GM18526 (cell line): ENCODE data around the gene ABCF1.

Source experiments
- POLR2A ChIP-seq: IDR thresholded peaks from 3 replicates; pipeline ENCODE4 v1.6.1; 2011; ENCODE audit not compliant: insufficient read length; ENCODE audit errors: extremely low read depth

The ABCF1 gene

DNA sequence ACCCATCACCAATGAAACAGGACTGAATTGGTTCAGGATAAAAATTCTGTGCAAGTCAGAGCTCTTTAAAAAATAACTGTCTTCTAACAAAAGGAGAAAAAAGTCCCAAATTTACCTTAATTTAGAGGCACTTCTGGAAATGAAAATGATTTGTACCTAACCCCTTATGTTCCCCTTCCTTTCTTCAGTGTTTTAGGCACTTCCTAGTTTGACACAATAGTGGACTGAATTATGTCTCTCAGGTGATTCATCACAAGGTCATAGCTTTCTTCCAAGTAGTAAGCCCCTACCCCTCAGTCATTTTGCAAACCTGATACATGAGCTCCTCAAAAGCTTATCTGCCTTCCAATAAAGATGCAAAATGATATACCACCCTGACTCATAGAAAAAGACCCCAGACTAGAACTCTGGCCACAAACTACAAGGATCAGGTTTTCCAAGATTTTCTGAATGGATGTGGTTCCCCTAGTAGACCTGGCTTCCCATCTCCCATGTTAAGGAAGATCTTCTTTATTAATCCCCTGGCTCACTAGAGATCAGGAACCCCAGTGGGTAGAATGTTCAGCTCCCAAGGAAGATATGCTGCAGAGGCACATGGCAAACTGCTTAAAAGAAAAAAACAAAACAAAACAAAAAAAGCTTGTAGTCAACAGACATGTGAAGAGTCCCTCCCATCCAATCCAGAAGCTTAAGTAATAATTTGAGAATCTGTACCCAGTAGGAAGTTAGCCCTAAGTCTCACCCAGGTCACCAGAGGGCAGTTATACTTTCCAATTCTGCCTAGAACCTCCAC, 42.2 kb downstream of the ABCF1 start:
- no peak for TF ChIP-seq POLR2A

DNA sequence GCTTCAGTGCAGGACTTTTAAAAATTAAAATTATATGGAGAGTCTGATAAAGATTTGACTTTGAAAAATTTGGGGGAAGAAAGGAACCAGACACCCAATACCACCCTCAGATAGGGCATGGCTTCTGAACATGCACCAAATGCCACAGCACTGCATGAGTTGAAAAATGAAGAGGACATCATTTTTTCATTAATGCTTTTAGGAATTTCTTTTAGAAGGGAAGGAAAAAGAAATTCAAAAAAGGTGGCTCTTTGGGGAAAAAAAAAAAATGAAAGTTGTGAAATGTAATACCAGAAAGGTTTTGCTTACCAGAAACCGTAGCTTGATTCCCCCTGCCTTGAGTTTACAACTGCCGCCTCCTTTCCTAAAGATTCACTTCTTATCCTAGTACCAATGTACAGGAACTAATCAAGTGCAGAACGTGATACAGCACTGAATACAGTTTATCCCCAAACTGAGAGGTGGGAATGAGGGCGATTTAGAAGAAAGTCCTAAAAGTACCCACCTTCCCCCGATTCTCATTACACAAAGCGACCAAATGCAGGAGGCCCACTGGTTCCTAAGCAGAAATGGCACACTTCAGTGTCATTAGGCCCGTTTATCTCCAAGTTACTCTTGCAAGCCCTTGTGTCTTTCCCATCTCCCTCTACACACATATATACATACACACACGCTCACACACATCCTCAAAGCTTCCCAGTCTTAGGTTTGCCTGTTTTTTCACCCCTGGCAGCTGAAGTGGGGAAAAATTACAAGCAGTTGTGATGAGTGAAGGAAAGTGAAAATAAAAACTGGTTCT, 43.0 kb downstream of the ABCF1 start:
- no peak for TF ChIP-seq POLR2A

DNA sequence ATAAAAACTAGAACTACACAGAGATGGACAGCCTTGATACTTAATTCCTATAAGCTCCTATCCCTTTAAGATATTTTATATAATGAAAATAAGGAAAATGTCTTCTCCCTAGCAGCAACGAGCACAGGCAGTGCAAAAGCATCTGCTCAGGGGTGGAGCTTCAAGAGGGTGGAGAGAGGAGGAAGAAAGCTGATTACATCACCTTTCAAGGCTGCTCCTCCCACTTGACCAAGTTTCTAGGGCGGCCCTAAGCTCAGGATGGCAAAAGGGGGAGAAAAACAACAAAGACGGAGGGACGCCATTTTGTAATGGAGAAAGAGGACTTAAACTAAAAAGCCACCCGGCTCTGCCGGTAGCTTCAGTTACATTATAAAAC, 43.6 kb downstream of the ABCF1 start:
- TF ChIP-seq POLR2A, result peak; percentile 57

DNA sequence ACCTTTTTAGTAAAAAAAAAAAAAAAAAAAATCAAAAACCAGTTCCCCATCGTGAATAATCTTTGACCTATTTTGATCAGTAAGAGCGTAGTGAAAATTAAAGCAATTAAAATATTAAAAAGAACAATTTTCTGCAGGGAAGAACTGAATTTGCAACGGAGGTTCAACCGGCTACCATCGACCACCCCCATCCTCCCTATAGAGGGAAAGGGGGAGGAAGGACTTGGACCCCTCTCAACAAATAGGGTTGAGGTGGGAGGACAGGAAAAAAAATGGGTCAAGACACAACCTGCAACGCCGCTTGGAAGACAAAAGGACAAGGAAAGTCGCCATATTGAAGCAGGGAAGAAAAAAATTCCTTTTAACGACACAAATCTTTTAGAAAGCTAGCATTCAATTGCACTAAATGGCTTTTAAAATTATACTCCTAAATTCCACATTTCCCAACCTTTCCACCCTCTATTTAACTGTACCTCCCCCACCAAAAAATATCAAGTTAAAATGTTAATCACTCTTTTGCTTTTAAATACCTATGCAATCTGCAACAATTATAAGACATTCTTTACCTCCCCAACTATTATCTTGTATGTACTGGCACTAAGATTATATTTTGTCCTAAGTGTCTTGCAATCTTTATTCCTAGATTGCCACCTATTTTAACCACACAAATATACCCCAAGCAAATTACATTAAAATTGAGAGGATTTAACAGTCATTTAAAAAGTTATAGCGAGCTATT, 44.1 kb downstream of the ABCF1 start:
- TF ChIP-seq POLR2A, result peak; percentile 53

DNA sequence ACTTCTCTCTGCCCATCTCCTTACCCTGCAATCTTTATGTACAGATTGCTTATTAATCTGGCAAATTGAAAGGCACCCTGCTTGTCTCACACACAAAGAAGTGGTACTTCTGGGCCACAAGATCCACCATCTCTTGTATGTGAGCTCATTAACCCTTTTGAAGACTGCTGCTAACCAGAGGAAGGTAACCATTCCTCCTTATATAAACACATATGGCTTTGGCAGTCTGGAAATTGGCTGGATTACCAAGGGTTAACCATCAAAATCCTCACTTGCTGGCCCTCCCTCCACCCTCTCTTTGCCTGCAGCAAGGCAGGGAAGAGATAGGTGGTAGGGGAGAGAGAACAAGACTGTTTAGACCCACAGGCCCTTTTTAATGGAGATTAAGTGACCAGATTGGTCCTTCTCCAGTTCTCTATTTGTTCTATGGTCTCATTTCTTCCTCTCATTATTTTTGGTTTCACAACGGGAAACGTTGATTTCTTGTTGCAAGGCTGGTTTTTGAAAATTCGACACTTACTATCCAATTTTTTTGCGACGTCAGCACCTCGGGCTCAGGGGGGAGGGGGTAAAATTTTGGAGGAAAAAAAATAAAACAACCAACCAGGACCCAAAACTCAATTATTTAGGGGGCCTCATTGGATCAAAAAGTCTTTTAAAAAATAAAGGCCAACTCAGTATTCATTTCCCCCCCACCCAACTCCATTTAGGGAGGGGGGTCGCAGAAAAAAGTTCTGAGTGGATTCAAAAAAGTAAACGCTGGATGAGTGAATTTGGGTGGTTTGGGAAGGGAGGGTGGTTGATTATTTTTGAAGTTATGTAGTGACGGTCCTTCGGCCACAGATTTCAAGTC, 44.9 kb downstream of the ABCF1 start:
- no peak for TF ChIP-seq POLR2A

DNA sequence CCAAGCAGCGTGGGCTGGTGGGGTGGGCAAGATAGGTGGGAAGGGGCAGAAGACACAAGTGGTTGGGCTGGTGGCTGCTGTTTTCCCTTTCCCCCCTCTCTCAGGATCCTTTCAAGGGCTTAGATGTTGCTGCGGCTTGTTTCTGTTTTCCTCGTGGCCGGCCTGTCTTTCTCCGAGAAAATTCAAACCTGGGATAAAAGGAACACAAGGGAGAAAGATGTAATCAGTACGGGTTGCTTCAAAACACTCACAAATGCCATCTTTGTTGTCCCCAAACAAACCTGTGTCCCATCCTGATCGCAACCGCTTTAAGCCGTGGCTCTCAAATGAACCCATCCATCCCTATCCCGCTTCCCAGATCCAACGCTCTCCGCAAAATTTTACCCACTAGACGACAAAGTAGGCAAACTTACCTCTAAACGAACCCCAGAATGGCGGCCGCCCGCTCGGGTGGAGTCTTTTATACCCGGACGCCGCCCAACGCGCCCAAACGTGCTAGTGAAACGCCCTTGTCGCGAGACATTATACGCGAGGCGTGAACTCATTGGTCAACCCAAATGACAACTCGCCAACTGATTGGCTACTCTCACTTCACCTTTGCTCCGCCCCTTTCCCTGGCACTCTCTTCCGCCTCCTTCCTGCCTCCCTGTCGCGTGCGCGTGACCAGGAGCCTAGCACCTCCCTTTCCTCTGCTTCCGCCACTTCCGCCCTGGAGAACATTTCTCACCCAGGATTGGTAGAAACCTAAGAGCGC, 45.7 kb downstream of the ABCF1 start, which contains the start of gene PPP1R10:
PPP1R10 (minus strand) TSS at position 433 of the 754 bp plus-strand sequence. CDS start 7,299 bp downstream, outside the sequence.
- TF ChIP-seq POLR2A, result peak; percentile 99

DNA sequence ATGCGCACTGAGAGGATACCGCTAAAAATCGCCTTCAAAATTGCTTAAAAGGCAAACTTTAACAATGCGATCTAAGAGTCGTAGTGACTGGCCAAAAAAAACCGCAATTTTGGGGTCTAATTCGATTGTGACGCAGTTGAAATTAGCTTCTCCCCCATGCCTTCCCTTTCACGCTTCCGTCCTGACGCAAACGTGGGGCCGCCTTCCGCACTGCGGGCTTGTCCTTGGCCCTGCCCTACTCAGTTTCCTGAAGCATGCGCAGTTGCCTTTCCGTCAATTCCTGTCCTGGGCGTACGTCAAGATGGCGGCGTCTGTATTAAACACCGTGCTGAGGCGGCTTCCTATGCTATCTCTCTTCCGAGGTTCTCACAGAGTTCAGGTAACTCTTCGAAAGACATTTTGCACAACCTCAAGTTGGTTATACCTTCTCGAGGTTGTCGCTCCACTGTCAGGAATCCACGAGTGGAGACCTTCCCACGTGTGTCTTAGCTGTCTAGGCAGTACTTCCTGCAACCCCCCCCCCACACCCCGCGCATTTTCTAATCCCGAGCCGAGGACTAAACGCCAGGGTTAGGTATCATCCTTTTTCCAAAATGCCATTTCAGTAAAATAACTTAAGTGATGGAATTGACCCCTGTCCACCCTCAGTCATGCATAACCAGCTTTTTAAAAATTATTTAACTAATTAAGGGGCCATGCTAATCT, 46.5 kb downstream of the ABCF1 start, which contains the start of gene MRPS18B:
MRPS18B (plus strand) TSS at position 276 of the 705 bp plus-strand sequence; CDS start at position 302, 26 bp downstream.
- TF ChIP-seq POLR2A, result peak; percentile 95

DNA sequence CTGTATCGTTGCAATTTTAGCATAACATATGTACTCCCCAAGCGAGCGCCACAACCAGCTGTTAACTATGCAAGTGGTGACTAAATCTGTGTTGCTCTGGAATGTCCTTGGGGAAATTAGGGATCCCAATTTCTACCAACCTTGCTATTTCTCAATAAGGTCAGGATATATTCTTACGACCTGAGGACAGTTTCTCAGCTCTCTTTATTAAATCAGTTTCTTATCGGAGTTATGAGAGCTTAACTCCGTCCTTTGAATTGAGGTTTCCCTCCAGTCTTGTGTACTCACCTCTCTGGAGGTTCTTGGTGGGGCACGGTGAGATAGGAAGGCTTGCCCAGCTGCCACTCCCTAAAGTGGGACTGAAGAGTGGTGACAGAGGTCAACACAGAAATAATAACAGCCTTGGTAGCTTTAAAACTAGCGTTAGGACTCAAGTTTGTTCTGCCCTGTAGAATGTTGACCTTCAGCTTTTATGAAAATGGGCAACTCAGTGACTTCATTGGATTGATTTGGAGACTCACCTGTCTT, 47.1 kb downstream of the ABCF1 start:
- TF ChIP-seq POLR2A, result no peak

DNA sequence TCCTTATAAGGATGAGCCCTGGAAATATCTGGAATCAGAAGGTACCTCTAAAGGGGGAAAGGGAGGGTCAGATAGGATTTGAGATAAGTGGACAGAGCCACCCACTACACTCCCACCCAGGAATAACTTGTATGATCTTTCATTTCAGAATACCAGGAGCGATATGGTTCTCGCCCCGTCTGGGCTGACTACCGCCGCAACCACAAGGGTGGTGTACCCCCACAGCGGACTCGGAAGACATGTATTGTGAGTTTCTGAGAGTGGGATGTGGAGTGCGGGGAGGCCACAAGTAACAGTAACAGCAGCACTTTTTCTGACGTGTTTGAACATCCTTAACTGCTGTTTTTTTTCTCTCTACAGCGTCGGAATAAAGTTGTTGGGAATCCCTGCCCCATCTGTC, 48.3 kb downstream of the ABCF1 start:
- TF ChIP-seq POLR2A, result no peak

DNA sequence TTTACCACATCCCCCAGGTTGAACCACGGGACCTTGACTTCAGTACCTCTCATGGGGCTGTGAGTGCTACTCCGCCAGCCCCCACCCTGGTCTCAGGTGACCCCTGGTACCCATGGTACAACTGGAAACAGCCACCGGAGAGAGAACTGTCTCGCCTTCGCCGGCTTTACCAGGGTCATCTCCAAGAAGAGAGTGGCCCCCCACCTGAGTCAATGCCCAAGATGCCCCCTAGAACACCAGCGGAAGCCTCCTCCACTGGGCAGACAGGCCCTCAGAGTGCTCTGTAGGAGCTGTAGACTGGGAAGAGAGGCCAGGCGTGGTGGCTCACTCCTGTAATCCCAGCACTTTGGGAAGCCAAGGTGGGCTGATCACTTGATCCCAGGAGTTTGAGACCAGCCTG, 54.3 kb downstream of the ABCF1 start:
- TF ChIP-seq POLR2A, result no peak

DNA sequence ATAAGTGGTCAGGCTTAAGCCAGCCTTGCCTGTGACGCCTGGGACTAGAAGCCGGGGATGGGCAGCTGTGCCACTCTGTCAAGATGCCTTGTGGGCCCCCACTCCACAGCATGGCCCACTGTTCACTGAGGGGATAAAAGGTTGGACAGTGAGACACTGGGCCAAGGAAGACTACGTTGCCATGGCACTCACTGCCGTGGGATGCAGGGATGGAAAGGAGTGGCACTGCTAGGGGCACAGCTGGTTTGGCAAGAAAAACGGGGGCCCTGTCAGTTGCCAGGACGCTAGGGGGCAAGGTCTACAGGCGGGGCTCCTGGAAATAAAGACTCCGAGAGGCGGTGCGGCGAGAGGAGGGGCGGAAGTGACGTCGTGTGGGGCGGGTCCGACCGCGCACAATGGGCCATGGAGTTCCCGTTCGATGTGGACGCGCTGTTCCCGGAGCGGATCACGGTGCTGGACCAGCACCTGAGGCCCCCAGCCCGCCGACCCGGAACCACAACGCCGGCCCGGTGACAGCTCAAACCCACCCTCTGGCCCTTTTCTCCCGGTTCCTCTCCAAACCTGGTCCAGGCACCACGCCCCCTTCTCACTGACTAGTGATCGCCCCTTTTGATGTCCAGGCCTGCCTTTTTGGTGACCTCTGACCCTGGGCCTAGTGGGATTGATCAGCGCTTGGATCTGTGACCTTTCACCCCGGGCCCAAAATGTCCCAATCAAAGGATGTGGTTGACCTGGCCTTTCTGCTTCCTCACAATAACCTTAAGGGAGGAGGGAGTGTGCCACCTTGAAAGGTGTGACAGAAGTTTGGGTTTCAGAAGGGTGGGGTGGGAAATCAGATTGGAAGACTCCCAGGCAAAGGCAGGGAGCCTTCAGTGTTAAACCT, 55.5 kb downstream of the ABCF1 start, which contains the start of gene ATAT1:
ATAT1 (plus strand) TSS at position 391 of the 883 bp plus-strand sequence.
- peak; percentile 79 for TF ChIP-seq POLR2A

DNA sequence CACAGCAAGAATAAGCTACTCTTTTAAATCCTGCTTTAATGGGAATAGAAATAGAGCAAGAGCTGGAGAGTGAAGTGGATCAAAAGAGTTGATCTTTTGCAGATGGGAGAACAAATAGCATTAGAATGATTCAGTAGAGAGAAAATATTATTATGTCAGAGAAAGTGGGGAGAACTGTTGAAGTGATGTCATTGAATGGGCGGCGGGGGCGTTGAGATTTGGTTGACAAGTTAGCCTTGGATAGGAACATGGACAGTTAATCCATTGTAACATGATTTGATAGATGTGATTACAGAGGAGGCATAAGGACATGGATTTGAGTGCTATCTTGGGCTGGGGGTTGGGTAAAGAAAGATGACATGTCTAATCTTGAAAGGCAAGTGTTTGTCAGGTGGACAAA, 64.6 kb downstream of the ABCF1 start:
- TF ChIP-seq POLR2A, result no peak
